GM12878 (cell line): ENCODE data around the gene PRSS35.

Experiments used
- ATF7 ChIP-seq: fragments of 450-650 bp; IDR thresholded peaks from 2 replicates; pipeline ENCODE4 v1.6.1; 2016; ENCODE audit warnings: low read depth, mild to moderate bottlenecking
- CREB1 ChIP-seq: IDR thresholded peaks from 2 replicates; pipeline ENCODE4 v1.6.1; 2012; ENCODE audit warnings: low read depth, mild to moderate bottlenecking, inconsistent platforms
- CTCF ChIP-seq, 3 experiments: IDR thresholded peaks in 2 of 3; conservative IDR thresholded peaks in 1 of 3; 2 replicates each; pipeline ENCODE4 v1.5.1; 2011; ENCODE audit warnings: low read depth in 3 of 3, low read length in 3 of 3, mild to moderate bottlenecking in 3 of 3, control low read depth in 2 of 3, moderate library complexity in 2 of 3, inconsistent platforms in 1 of 3, mixed read lengths in 1 of 3; ENCODE audit not compliant: control insufficient read depth in 2 of 3, insufficient read depth in 1 of 3; ENCODE audit errors: extremely low read depth in 1 of 3
- GATAD2B ChIP-seq: fragments of 450-650 bp; conservative IDR thresholded peaks from 2 replicates; pipeline ENCODE4 v1.6.1; 2017; ENCODE audit warnings: low read depth, mild to moderate bottlenecking, moderate library complexity
- MXI1 ChIP-seq: fragments of 150-350 bp; IDR thresholded peaks from 2 replicates; pipeline ENCODE4 v1.6.1; 2011; ENCODE audit warnings: low read depth, mild to moderate bottlenecking, inconsistent platforms, low read length, improper control_type of control experiment
- SIN3A ChIP-seq: IDR thresholded peaks from 2 replicates; pipeline ENCODE4 v1.6.1; 2012; ENCODE audit warnings: low read depth, low read length, improper control_type of control experiment
- SRF ChIP-seq, 2 experiments: IDR thresholded peaks; 2 replicates each; pipeline ENCODE4 v1.6.1; 2011; ENCODE audit warnings: low read depth in 2 of 2, low read length in 2 of 2, mild to moderate bottlenecking in 1 of 2, moderate library complexity in 1 of 2
- TBL1XR1 ChIP-seq: IDR thresholded peaks from 2 replicates; pipeline ENCODE4 v1.6.1; 2012; ENCODE audit warnings: low read depth, low read length, improper control_type of control experiment
- TF ChIP-seq, protein P1 (sequence below): fragments of 450-650 bp; IDR thresholded peaks from 2 replicates; pipeline ENCODE4 v1.6.1; 2017; ENCODE audit warnings: mild to moderate bottlenecking

- TF ChIP-seq, protein P1, sequence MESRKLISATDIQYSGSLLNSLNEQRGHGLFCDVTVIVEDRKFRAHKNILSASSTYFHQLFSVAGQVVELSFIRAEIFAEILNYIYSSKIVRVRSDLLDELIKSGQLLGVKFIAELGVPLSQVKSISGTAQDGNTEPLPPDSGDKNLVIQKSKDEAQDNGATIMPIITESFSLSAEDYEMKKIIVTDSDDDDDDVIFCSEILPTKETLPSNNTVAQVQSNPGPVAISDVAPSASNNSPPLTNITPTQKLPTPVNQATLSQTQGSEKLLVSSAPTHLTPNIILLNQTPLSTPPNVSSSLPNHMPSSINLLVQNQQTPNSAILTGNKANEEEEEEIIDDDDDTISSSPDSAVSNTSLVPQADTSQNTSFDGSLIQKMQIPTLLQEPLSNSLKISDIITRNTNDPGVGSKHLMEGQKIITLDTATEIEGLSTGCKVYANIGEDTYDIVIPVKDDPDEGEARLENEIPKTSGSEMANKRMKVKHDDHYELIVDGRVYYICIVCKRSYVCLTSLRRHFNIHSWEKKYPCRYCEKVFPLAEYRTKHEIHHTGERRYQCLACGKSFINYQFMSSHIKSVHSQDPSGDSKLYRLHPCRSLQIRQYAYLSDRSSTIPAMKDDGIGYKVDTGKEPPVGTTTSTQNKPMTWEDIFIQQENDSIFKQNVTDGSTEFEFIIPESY, result no peak
- no peak for TF ChIP-seq GATAD2B
- TF ChIP-seq TBL1XR1, result no peak
- no peak for TF ChIP-seq CTCF (IDR thresholded peaks at IDR 0.05 in 2 of 3, conservative IDR thresholded peaks at IDR 0.05 in 1 of 3; ENCODE audit: control insufficient read depth in 2 of 3, extremely low read depth in 1 of 3, insufficient read depth in 1 of 3, low read depth in 3 of 3, low read length in 3 of 3)
- no peak for TF ChIP-seq SIN3A
- no peak for TF ChIP-seq SRF (IDR thresholded peaks at IDR 0.05; ENCODE audit: low read depth in 2 of 2, low read length in 2 of 2)
- no peak for TF ChIP-seq CREB1
- no peak for TF ChIP-seq MXI1
- no peak for TF ChIP-seq ATF7
Measured at GRCh38 chr6:83466328-83466727, 46.0 kb upstream of the PRSS35 start.
